Upper lobe of left lung (tissue), 6 donors: Measurements from ENCODE around the gene BCAS1. TPM values are rescaled to one million over a fixed set of nuclear protein-coding genes. Genes with fewer than 3 reads are reported as not detected.
A peak's percentile ranks its signal among the peaks of the same experiment; 100 is the strongest.

Source experiments
- ATAC-seq, 2 donors: fragments of 200-7000 bp; cut with Tn5 transposase; one replicate each; pipeline ENCODE4 v1.9.1; 2022; ENCODE audit warnings: mild to moderate bottlenecking in 2 of 2, moderate library complexity in 2 of 2; ENCODE audit not compliant: low FRiP score in 2 of 2
- DNase-seq, 2 donors: peaks; one replicate each; pipeline ENCODE4 v3.0.0-alpha.2; 2019 to 2020
- H3K27ac ChIP-seq, 4 donors: fragments of 200-600 bp; sonication (generic); one replicate each; pipeline ENCODE4 v1.5.1; 2016 to 2019
- H3K27me3 ChIP-seq, 4 donors: fragments of 200-600 bp; sonication (generic); one replicate each; pipeline ENCODE4 v1.5.1; 2017 to 2019
- H3K36me3 ChIP-seq, 4 donors: fragments of 200-600 bp; sonication (generic); one replicate each; pipeline ENCODE4 v1.5.1; 2016 to 2019
- H3K4me1 ChIP-seq, 4 donors: fragments of 200-600 bp; sonication (generic); one replicate each; pipeline ENCODE4 v1.5.1; 2018 to 2019
- H3K4me3 ChIP-seq, 4 donors: fragments of 200-600 bp; sonication (generic); one replicate each; pipeline ENCODE4 v1.5.1; 2017 to 2019; ENCODE audit warnings: mild to moderate bottlenecking in 2 of 4, moderate library complexity in 1 of 4
- H3K9me3 ChIP-seq, 4 donors: fragments of 200-600 bp; sonication (generic); one replicate each; pipeline ENCODE4 v1.5.1; 2018 to 2019
- EP300 ChIP-seq, 4 donors: sonication (generic); formaldehyde crosslinking; IDR thresholded peaks; one replicate each; pipeline ENCODE4 v1.5.1; 2017; ENCODE audit warnings: antibody characterized with exemption in 4 of 4, control low read depth in 2 of 4
- POLR2A ChIP-seq, 4 donors: fragments of 450-650 bp; IDR thresholded peaks; one replicate each; pipeline ENCODE4 v1.5.1; 2016 to 2017; ENCODE audit warnings: antibody characterized with exemption in 4 of 4, mild to moderate bottlenecking in 2 of 4
- POLR2AphosphoS5 ChIP-seq, 2 donors: sonication (generic); formaldehyde crosslinking; IDR thresholded peaks; one replicate each; pipeline ENCODE4 v1.5.1; 2017; ENCODE audit warnings: antibody characterized with exemption in 2 of 2
- WGBS, 2 donors: methylation state at CpG; one replicate each; pipeline ENCODE4 v1.1.5; 2017 to 2018; 5-methylcytosine and 5-hydroxymethylcytosine counted together
- total RNA-seq, 6 donors: library from RNA; depleted of rRNA in 4 of 6; stranded (reverse); fragments of >200 nt in 4 of 6; gene quantifications; one replicate each; pipeline versions ENCODE4 v1.1.0 to v1.2.1, GENCODE V29; 2016 to 2021
- TF ChIP-seq, protein P1 (sequence below), 6 experiments: fragments of 450-650 bp in 4 of 6; fragments of 200-600 bp in 2 of 6; sonication (generic) in 2 of 6; IDR thresholded peaks; one replicate each; pipeline ENCODE4 v1.5.1; 2016 to 2019; ENCODE audit warnings: antibody characterized with exemption in 6 of 6
- donor health status: DM: no; HTN: no; CAD: no; lungs with moderate emphysema.
- donor health status: DM: no; HTN: yes; CAD: no; lungs with severe emphysema.

Gene BCAS1
- total RNA-seq, 6 donors from 2014 or later: 0.74 to 11.2 (median 1.3) TPM

DNA sequence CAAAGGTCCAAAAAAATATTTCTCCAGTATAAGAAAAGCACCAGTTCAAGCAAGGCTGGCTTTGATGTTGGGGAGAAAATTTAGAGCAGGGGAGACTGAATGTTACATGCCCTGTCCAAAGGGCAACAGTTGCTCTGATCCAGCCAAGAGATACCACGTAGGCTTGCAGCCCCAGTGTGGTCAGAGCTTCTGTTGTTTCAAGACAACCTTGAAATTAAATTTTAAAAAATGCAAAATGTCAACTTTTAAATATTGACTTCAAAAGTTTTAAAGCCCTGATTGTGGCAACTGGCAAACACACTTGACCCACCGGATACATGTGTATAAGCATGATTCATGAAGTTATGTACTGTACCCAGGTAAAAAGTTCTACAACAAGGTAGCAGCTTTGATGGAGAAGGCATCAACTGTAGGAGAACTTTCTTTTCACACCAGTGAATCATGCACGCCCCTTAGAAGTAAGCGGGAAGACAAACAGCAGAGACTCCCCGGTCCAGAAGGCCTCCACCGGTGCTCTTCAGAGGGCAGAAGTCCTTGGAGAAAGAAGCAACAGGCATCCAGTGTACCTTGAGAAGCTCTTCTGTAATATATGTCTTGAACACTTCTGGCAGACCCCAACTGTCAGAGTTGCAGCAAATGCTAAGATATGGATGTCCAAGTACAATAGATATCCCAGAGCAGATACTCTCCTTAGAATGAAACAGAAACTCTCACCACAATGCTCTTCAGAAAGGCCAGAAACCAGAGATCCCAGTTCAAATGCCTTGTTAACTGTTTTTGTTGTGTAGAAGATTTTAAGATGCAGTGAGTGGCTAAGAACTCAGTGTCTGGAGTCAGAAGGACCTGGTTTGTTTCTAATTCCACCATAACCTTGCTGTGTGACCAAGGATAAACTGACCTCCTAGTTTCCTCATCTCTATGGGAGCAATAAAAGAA is 115.4 kb downstream of the BCAS1 start:
- Histone ChIP-seq H3K4me3 (no peak overlapping the region), H3K9me3 (no peaks in the 10 kb centered on the region), H3K27ac (no peak overlapping the region), H3K4me1 (peaks cover 0 to 3% (median under 1%) of the 10 kb centered on the region in 4 donors), H3K27me3 (no peaks in the 10 kb centered on the region), H3K36me3 (no peaks in the 10 kb centered on the region)
- ATAC-seq: no peak
- DNase-seq: no peak
- TF ChIP-seq POLR2AphosphoS5 (IDR thresholded peaks at IDR 0.05) (no peak), POLR2A (IDR thresholded peaks at IDR 0.05) (no peak), EP300 (IDR thresholded peaks at IDR 0.05) (no peak)
- TF ChIP-seq, protein P1, sequence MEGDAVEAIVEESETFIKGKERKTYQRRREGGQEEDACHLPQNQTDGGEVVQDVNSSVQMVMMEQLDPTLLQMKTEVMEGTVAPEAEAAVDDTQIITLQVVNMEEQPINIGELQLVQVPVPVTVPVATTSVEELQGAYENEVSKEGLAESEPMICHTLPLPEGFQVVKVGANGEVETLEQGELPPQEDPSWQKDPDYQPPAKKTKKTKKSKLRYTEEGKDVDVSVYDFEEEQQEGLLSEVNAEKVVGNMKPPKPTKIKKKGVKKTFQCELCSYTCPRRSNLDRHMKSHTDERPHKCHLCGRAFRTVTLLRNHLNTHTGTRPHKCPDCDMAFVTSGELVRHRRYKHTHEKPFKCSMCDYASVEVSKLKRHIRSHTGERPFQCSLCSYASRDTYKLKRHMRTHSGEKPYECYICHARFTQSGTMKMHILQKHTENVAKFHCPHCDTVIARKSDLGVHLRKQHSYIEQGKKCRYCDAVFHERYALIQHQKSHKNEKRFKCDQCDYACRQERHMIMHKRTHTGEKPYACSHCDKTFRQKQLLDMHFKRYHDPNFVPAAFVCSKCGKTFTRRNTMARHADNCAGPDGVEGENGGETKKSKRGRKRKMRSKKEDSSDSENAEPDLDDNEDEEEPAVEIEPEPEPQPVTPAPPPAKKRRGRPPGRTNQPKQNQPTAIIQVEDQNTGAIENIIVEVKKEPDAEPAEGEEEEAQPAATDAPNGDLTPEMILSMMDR (IDR thresholded peaks at IDR 0.05): no peak
- WGBS, 2 donors: 81 to 87% methylated on average over 6 of the region's 6 CpGs

DNA sequence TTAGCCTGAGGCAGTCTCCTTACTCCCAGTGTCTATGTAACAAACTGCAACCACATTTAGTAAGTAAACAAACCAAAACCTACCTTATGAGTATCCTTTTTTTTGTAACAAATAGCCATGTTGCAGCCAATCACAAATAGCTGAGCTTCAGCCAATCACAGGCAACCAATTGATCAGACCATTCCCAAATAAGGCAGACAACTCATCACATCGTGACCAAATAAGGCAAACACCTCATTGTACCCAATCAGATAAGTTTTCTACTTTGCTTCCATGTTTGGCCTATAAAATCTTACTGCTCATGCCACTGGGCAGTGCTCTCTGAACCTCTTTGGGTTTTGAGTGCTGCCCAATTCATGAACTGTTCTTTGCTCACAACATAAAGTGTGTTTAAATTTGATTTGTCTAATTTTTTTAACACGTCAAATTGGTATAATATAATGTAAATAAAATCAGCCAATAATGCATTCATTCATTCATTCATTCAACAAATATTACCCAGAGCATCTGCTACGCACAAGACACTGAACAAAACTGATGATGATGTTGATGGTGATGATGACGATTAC is 117.8 kb downstream of the BCAS1 start:
- peaks cover 4 to 18% (median 14%) of the 10 kb centered on the region in 4 donors for H3K4me1 ChIP-seq
- H3K27ac ChIP-seq: no peak overlapping the region
- H3K9me3 ChIP-seq: no peaks in the 10 kb centered on the region
- DNase-seq (no peak), ATAC-seq (no peak)
- WGBS, 2 donors: 96 to 99% methylated on average over 4 of the region's 4 CpGs
- no peaks in the 10 kb centered on the region for H3K36me3 ChIP-seq
- TF ChIP-seq, protein P1 (IDR thresholded peaks at IDR 0.05): no peak
- TF ChIP-seq EP300 (IDR thresholded peaks at IDR 0.05) (no peak), POLR2A (IDR thresholded peaks at IDR 0.05) (no peak), POLR2AphosphoS5 (IDR thresholded peaks at IDR 0.05) (no peak)
- H3K4me3 ChIP-seq: no peak overlapping the region
- H3K27me3 ChIP-seq: no peaks in the 10 kb centered on the region

DNA sequence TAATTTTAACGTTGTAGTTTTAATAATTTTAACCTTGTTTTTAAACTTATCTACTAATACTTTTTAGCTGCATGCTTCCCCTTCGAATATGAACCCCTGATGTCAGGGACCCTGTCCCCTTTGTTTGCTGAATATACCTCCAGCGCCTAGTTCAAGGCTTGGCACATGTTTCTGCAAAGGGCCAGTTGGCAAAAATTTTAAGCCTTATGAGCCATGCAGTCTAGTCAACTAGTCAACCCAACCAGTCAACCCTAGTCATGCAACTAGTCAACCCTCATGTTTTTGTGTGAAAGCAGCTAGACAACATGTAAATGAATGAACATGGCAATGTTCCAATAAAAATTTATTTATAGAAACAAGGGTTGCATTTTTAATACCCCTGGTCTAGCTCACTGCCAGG is 119.8 kb downstream of the BCAS1 start:
- Histone ChIP-seq H3K27ac (no peak overlapping the region), H3K4me1 (peaks cover 4 to 18% (median 14%) of the 10 kb centered on the region in 4 donors), H3K27me3 (no peaks in the 10 kb centered on the region), H3K4me3 (no peak overlapping the region), H3K36me3 (no peaks in the 10 kb centered on the region), H3K9me3 (no peaks in the 10 kb centered on the region)
- TF ChIP-seq, protein P1 (IDR thresholded peaks at IDR 0.05): no peak
- no peak for TF ChIP-seq POLR2A (IDR thresholded peaks at IDR 0.05)
- TF ChIP-seq EP300 (IDR thresholded peaks at IDR 0.05): no peak
- no peak for TF ChIP-seq POLR2AphosphoS5 (IDR thresholded peaks at IDR 0.05)
- ATAC-seq: no peak
- DNase-seq: no peak
- 89 to 94% methylated on average over 3 of the region's 3 CpGs for WGBS, 2 donors

DNA sequence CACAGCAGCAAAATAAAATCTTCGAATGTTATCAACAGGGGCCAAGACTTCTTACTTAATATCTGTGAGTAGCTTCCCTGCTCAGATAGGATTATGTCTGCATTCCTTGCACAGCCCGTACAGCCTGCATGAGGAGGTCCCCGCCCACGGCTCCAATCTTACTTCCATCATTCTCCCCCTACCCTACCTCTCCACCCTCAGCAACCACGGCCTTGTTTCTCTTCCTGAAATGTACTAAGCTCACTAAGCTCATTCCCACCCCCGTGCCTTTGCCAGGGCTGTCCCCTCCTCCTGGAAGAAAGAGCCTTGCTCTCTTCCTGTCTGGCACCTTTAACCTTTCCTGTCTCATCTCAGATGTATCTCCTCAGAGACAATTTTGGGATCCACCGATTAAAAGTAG is 120.4 kb downstream of the BCAS1 start:
- peak in 1 of 2 donors; percentile 32 for ATAC-seq
- TF ChIP-seq, protein P1 (IDR thresholded peaks at IDR 0.05): no peak
- no peak for TF ChIP-seq EP300 (IDR thresholded peaks at IDR 0.05)
- TF ChIP-seq POLR2A (IDR thresholded peaks at IDR 0.05): no peak
- TF ChIP-seq POLR2AphosphoS5 (IDR thresholded peaks at IDR 0.05): no peak
- WGBS, 2 donors: 48 to 62% methylated on average over 6 of the region's 7 CpGs

More for the DNA sequence above, 120.4 kb downstream of the BCAS1 start:
- Histone ChIP-seq H3K27me3 (no peaks in the 10 kb centered on the region), H3K4me3 (no peak overlapping the region), H3K36me3 (no peaks in the 10 kb centered on the region), H3K4me1 (peaks cover 4 to 18% (median 14%) of the 10 kb centered on the region in 4 donors), H3K27ac (no peak overlapping the region), H3K9me3 (no peaks in the 10 kb centered on the region)
- DNase-seq: no peak
